ENCODE results near the gene AGER. TPM values are rescaled to one million over a fixed set of nuclear protein-coding genes. Genes with fewer than 3 reads are reported as not detected.

The AGER gene
- total and polyA plus RNA-seq, 2 of the 4 experiments (the other 2 are of a cell fraction): 0.18 to 4.2 TPM

DNA sequence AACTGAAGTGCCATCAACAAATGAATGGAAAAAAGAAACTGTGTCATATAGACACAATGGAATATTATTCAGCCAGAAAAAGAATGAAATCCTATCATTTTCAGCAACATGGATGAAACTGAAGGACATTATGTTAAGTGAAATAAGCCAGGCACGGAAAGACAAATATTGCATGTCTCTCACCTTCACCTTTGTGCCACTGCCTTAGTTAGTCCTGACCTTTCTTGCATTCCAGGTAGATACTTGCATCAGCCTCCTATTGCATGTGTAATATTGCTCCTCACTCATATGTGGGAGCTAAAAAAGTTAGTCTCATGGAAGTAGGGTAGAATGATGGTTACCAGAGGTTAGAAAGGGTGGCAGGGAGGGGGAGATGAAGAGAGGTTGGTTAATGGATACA lies 24.9 kb upstream of the AGER start:
- in situ Hi-C loops (cut with MboI; ENCODE audit: low sequenced_read_pairs): no loop called here
- no peak overlapping the region for H2AFZ ChIP-seq (replicated peaks; ENCODE audit: low read length, poor library complexity)
- H2BK20ac ChIP-seq (ENCODE audit: low read depth, low read length): no peak overlapping the region
- H3K9me1 ChIP-seq (ENCODE audit: insufficient read depth, low read length): no peaks in the 10 kb centered on the region
- no peak overlapping the region for H2AK5ac ChIP-seq (ENCODE audit: low read depth, low read length)
- H2BK120ac ChIP-seq (ENCODE audit: low read depth, low read length): no peak overlapping the region
- H3K4me1 ChIP-seq (ENCODE audit: control insufficient read depth, insufficient read depth, low read length): no peaks in the 10 kb centered on the region
- ChIA-PET POLR2A (ENCODE audit: unreplicated experiment) (interaction anchor here (0.7 kb wide), 1 partner anchor 14 kb away, joined by 15 read pairs; no protein-coding TSS in a partner anchor), CTCF (no interaction called here)
- BruUV-seq (replicated peaks): no TSS peak
- no peak for ATAC-seq (ENCODE audit: low read depth)
- no peak overlapping the region for H3K9ac ChIP-seq (ENCODE audit: low read depth, low read length)
- no peaks in the 10 kb centered on the region for H4K20me1 ChIP-seq (ENCODE audit: insufficient read depth, low read length)
- no peak for TF ChIP-seq CTCF (conservative IDR thresholded peaks at IDR 0.05; ENCODE audit: low read depth, low read length)
- no peak for TF ChIP-seq MXI1 (IDR thresholded peaks at IDR 0.05; ENCODE audit: borderline replicate concordance, low read depth, low read length)
- no peak for TF ChIP-seq USF2 (IDR thresholded peaks at IDR 0.05; ENCODE audit: low read depth, low read length)
- no peak for TF ChIP-seq RAD21 (IDR thresholded peaks at IDR 0.05; ENCODE audit: low read length)
- no peak for TF ChIP-seq POLR2A (IDR thresholded peaks at IDR 0.05; ENCODE audit: low read depth, low read length)
- H3K4me2 ChIP-seq (ENCODE audit: low read depth, low read length): no peak overlapping the region
- peaks cover 6% of the 10 kb centered on the region; the same call in 1 of the 2 replicates for H3K27me3 ChIP-seq (ENCODE audit: control insufficient read depth, insufficient read depth, low read length)
- H3K9me3 ChIP-seq (ENCODE audit: control insufficient read depth, insufficient read depth, low read length): no peaks in the 10 kb centered on the region
- WGBS, 2 experiments (ENCODE audit: extremely low coverage in 2 of 2, insufficient read length in 1 of 2): no CpG with 5 or more reads among the region's 1 CpG
- H2AK9ac ChIP-seq (replicated peaks; ENCODE audit: low read depth, low read length, poor library complexity): no peak overlapping the region
- DNase-seq: no peak
- H3K27ac ChIP-seq (ENCODE audit: insufficient read depth, low read length): no peak overlapping the region
- H3K56ac ChIP-seq (ENCODE audit: extremely low read depth, insufficient read depth, low read length): no peak overlapping the region
- H3K4me3 ChIP-seq (ENCODE audit: insufficient read depth, low read depth, low read length): no peak overlapping the region
- H4K91ac ChIP-seq (ENCODE audit: insufficient read depth, low read depth, low read length): no peak overlapping the region
- H2BK15ac ChIP-seq (ENCODE audit: low read depth, low read length): no peak overlapping the region
- no peaks in the 10 kb centered on the region for H3K36me3 ChIP-seq (ENCODE audit: control insufficient read depth, insufficient read depth, low read length)
- dilution Hi-C loops (cut with HindIII; ENCODE audit: low sequenced_read_pairs, unreplicated experiment): no loop called here
- no peaks in the 10 kb centered on the region for H3K79me1 ChIP-seq (ENCODE audit: low read depth in 1 of 2, low read length in 2 of 2)
- H3K18ac ChIP-seq (ENCODE audit: low read depth, low read length): no peak overlapping the region
- no peak overlapping the region for H4K5ac ChIP-seq (ENCODE audit: low read depth, low read length)
- H3K14ac ChIP-seq (replicated peaks; ENCODE audit: low read depth, low read length): no peak overlapping the region
- no peak overlapping the region for H4K8ac ChIP-seq (ENCODE audit: low read depth in 2 of 2, low read length in 2 of 2)
- no peak overlapping the region for H2BK5ac ChIP-seq (ENCODE audit: low read depth, low read length, poor library complexity, severe bottlenecking)
- H3K23ac ChIP-seq (ENCODE audit: low read depth, low read length): no peak overlapping the region
- H3K4ac ChIP-seq (ENCODE audit: low read depth, low read length): no peak overlapping the region
- intact Hi-C loops (cut with micrococcal nuclease): no loop called here

All from IMR-90 (cell line).